ENCODE results near the gene CTNNA3.

Gene CTNNA3

GRCh38 chr10:67696029-67696428 is at the start of gene CTNNA3:
TSS of gene CTNNA3 (minus strand) at chr10:67696195.
- Histone ChIP-seq H3K4me1 (ENCODE audit: insufficient read depth, low read length, poor library complexity, severe bottlenecking) (no peaks in the 10 kb centered on the region), H3F3A (ENCODE audit: low read depth) (no peaks in the 10 kb centered on the region), H2AFZ (ENCODE audit: low read length) (no peak within 1 kb of the TSS), H3K9ac (ENCODE audit: low read depth, low read length, poor library complexity, severe bottlenecking) (no peak within 1 kb of the TSS), H3K4me2 (ENCODE audit: low read depth, low read length, poor library complexity, severe bottlenecking) (no peak within 1 kb of the TSS), H3K4me3 (ENCODE audit: low read length, poor library complexity, severe bottlenecking) (no peak within 1 kb of the TSS), H3K27me3 (ENCODE audit: insufficient read depth, low read length, poor library complexity, severe bottlenecking) (no peaks in the 10 kb centered on the region), H4K20me1 (ENCODE audit: insufficient read depth, low read length, poor library complexity, severe bottlenecking) (no peaks in the 10 kb centered on the region), H3K9me3 (ENCODE audit: insufficient read depth, low read depth, low read length) (no peaks in the 10 kb centered on the region), H3K79me2 (ENCODE audit: insufficient read depth, low read length) (no peaks in the 10 kb centered on the region), H3K36me3 (ENCODE audit: insufficient read depth, low read length) (no peaks in the 10 kb centered on the region), H3K9me2 (replicated peaks; ENCODE audit: low read depth, low read length) (no peaks in the 10 kb centered on the region)
- TF ChIP-seq EZH2phosphoT487 (IDR thresholded peaks at IDR 0.05; ENCODE audit: borderline replicate concordance) (no peak), CTCF (conservative IDR thresholded peaks at IDR 0.05; ENCODE audit: low read length) (no peak)

GRCh38 chr10:67735430-67735829 is 39.4 kb upstream of the CTNNA3 start:
- Histone ChIP-seq H3K4me3 (ENCODE audit: low read length, poor library complexity, severe bottlenecking) (no peak overlapping the region), H3K9me3 (ENCODE audit: insufficient read depth, low read depth, low read length) (no peaks in the 10 kb centered on the region; the same call in 1 of the 2 replicates), H3K27me3 (ENCODE audit: insufficient read depth, low read length, poor library complexity, severe bottlenecking) (no peaks in the 10 kb centered on the region), H3F3A (ENCODE audit: low read depth) (no peaks in the 10 kb centered on the region), H3K4me2 (ENCODE audit: low read depth, low read length, poor library complexity, severe bottlenecking) (no peak overlapping the region), H4K20me1 (ENCODE audit: insufficient read depth, low read length, poor library complexity, severe bottlenecking) (no peaks in the 10 kb centered on the region), H3K9ac (ENCODE audit: low read depth, low read length, poor library complexity, severe bottlenecking) (no peak overlapping the region), H3K4me1 (ENCODE audit: insufficient read depth, low read length, poor library complexity, severe bottlenecking) (no peaks in the 10 kb centered on the region), H2AFZ (ENCODE audit: low read length) (no peak overlapping the region), H3K36me3 (ENCODE audit: insufficient read depth, low read length) (no peaks in the 10 kb centered on the region), H3K9me2 (replicated peaks; ENCODE audit: low read depth, low read length) (no peaks in the 10 kb centered on the region), H3K79me2 (ENCODE audit: insufficient read depth, low read length) (no peaks in the 10 kb centered on the region)
- TF ChIP-seq CTCF (conservative IDR thresholded peaks at IDR 0.05; ENCODE audit: low read length) (no peak), EZH2phosphoT487 (IDR thresholded peaks at IDR 0.05; ENCODE audit: borderline replicate concordance) (no peak)

DNA sequence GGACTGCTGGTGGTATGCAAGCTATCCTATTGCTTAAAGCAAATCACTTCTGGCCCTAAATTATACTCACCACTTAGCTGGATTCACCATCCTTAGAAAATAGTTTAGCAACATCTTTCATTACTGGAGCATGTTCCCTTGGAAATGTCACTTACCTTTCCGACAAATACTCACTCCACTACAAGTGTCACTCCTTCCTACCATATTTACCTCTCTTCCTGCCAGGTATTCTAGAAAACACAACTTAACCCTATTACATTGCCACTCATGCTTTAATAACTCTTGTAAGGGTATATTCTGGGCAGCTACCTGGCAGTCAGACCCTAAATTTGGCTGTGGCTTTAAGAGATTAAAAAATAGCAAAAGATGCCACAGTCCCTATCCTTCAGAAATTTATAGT is 37.5 kb upstream of the CTNNA3 start:
- H3K36me3 ChIP-seq (ENCODE audit: insufficient read depth, low read length) = no peaks in the 10 kb centered on the region
- TF ChIP-seq CTCF (conservative IDR thresholded peaks at IDR 0.05; ENCODE audit: low read length) (no peak), EZH2phosphoT487 (IDR thresholded peaks at IDR 0.05; ENCODE audit: borderline replicate concordance) (no peak)
- H3K4me2 ChIP-seq (ENCODE audit: low read depth, low read length, poor library complexity, severe bottlenecking) = no peak overlapping the region
- no peaks in the 10 kb centered on the region for H3F3A ChIP-seq (ENCODE audit: low read depth)
- H3K4me1 ChIP-seq (ENCODE audit: insufficient read depth, low read length, poor library complexity, severe bottlenecking) = no peaks in the 10 kb centered on the region
- no peak overlapping the region for H3K4me3 ChIP-seq (ENCODE audit: low read length, poor library complexity, severe bottlenecking)
- H4K20me1 ChIP-seq (ENCODE audit: insufficient read depth, low read length, poor library complexity, severe bottlenecking) = no peaks in the 10 kb centered on the region
- no peaks in the 10 kb centered on the region; the same call in 1 of the 2 replicates for H3K9me3 ChIP-seq (ENCODE audit: insufficient read depth, low read depth, low read length)
- H3K79me2 ChIP-seq (ENCODE audit: insufficient read depth, low read length) = no peaks in the 10 kb centered on the region
- H3K9me2 ChIP-seq (replicated peaks; ENCODE audit: low read depth, low read length) = no peaks in the 10 kb centered on the region
- H3K9ac ChIP-seq (ENCODE audit: low read depth, low read length, poor library complexity, severe bottlenecking) = no peak overlapping the region
- H3K27me3 ChIP-seq (ENCODE audit: insufficient read depth, low read length, poor library complexity, severe bottlenecking) = no peaks in the 10 kb centered on the region
- H2AFZ ChIP-seq (ENCODE audit: low read length) = no peak overlapping the region
